Suprapubic skin (tissue), 4 donors: ENCODE data around the gene LRRN2. TPM values are rescaled to one million over a fixed set of nuclear protein-coding genes. Genes with fewer than 3 reads are reported as not detected.

ENCODE experiments used
- DNase-seq, 2 donors: peaks; one replicate each; pipeline ENCODE4 v3.0.0-alpha.2; 2019; ENCODE audit warnings: low spot score in 2 of 2
- H3K27ac ChIP-seq: fragments of 200-600 bp; sonication (generic); one replicate; pipeline ENCODE4 v1.5.1; 2019
- H3K27me3 ChIP-seq: fragments of 200-600 bp; sonication (generic); one replicate; pipeline ENCODE4 v1.5.1; 2019
- H3K36me3 ChIP-seq: fragments of 200-600 bp; sonication (generic); one replicate; pipeline ENCODE4 v1.5.1; 2019
- H3K4me1 ChIP-seq: fragments of 200-600 bp; sonication (generic); one replicate; pipeline ENCODE4 v1.5.1; 2019
- H3K4me3 ChIP-seq: fragments of 200-600 bp; sonication (generic); one replicate; pipeline ENCODE4 v1.5.1; 2019; ENCODE audit warnings: mild to moderate bottlenecking
- H3K9me3 ChIP-seq: fragments of 200-600 bp; sonication (generic); one replicate; pipeline ENCODE4 v1.5.1; 2019
- CTCF ChIP-seq, 2 donors: fragments of 200-600 bp in 1 of 2; fragments of 450-650 bp in 1 of 2; sonication (generic) in 1 of 2; IDR thresholded peaks; one replicate each; pipeline ENCODE4 v1.5.1; 2016 to 2019; ENCODE audit warnings: antibody characterized with exemption in 2 of 2, mild to moderate bottlenecking in 1 of 2, moderate library complexity in 1 of 2
- EP300 ChIP-seq: sonication (generic); formaldehyde crosslinking; IDR thresholded peaks from one replicate; pipeline ENCODE4 v1.6.1; 2017; ENCODE audit warnings: antibody characterized with exemption
- POLR2A ChIP-seq, 2 donors: fragments of 450-650 bp; IDR thresholded peaks; one replicate each; pipeline ENCODE4 v1.6.1; 2017; ENCODE audit warnings: antibody characterized with exemption in 2 of 2, mild to moderate bottlenecking in 2 of 2, moderate library complexity in 2 of 2
- POLR2AphosphoS5 ChIP-seq, 3 donors: sonication (generic); formaldehyde crosslinking; IDR thresholded peaks; one replicate each; pipeline ENCODE4 v1.6.1; 2017; ENCODE audit warnings: antibody characterized with exemption in 3 of 3
- WGBS: methylation state at CpG from one replicate; pipeline ENCODE4 v1.1.5; 2018; 5-methylcytosine and 5-hydroxymethylcytosine counted together
- total RNA-seq, 4 donors: library from RNA; depleted of rRNA; stranded (reverse); fragments of >200 nt; gene quantifications; one replicate each; pipeline ENCODE4 v1.1.0, GENCODE V29; 2016

LRRN2 gene
- total RNA-seq, 4 donors from 2014 or later = 0.19 to 0.85 (median 0.27) TPM

DNA sequence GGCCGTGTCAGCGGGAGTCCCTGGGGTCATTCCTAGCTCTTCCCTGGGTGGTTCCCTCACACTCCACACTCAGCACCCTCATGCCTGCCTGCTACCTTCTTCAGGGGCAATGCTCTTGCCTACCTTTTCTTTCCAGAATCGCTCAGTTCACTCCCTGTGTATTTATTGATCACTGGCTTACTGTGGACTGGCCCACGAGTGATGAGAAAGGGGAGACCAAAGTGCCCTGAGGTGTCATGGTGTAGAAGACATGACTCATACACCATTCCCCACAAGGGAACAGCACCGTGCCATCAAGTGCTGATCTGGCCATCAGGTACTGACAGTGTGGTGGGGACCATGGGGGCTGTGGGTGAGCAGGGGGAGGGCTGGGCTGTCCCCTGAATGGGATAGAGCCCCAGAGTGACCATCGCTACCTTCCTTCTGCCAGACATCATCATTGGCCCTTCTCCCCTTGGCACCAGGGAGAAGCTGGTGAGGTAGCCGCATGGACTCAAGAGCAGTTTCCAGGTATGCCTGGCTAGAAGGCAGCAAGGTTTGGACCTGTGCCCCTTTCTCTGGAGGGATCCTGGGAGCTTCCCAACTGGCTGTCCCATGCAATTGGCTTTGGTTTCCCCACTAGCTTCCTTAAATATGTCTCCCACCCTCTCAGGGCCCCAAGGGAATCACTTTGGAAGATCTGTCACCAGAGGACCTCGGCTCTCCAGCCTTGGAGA, 17.2 kb upstream of the LRRN2 start:
- H3K9me3 ChIP-seq = no peaks in the 10 kb centered on the region
- H3K27ac ChIP-seq = no peak overlapping the region
- no peak for DNase-seq
- H3K4me3 ChIP-seq = no peak overlapping the region
- WGBS = 64% methylated on average over 8 of the region's 8 CpGs
- no peaks in the 10 kb centered on the region for H3K36me3 ChIP-seq
- peaks cover 10% of the 10 kb centered on the region for H3K4me1 ChIP-seq
- TF ChIP-seq POLR2A (IDR thresholded peaks at IDR 0.05) (no peak), EP300 (no peak), POLR2AphosphoS5 (IDR thresholded peaks at IDR 0.05) (no peak), CTCF (IDR thresholded peaks at IDR 0.05) (no peak)
- peaks cover 13% of the 10 kb centered on the region for H3K27me3 ChIP-seq

GRCh38 chr1:204701229-204701628, 15.7 kb upstream of the LRRN2 start:
- peaks cover 8% of the 10 kb centered on the region for H3K27me3 ChIP-seq
- no peaks in the 10 kb centered on the region for H3K36me3 ChIP-seq
- H3K27ac ChIP-seq = no peak overlapping the region
- 84% methylated on average over 3 of the region's 3 CpGs for WGBS
- peaks cover 12% of the 10 kb centered on the region for H3K4me1 ChIP-seq
- TF ChIP-seq EP300 (no peak), POLR2A (IDR thresholded peaks at IDR 0.05) (no peak), POLR2AphosphoS5 (IDR thresholded peaks at IDR 0.05) (no peak), CTCF (IDR thresholded peaks at IDR 0.05) (no peak)
- H3K4me3 ChIP-seq = no peak overlapping the region
- no peak for DNase-seq
- H3K9me3 ChIP-seq = no peaks in the 10 kb centered on the region

- no peak for TF ChIP-seq EP300
- no peak for TF ChIP-seq POLR2A (IDR thresholded peaks at IDR 0.05)
- no peak for TF ChIP-seq CTCF (IDR thresholded peaks at IDR 0.05)
- no peak for TF ChIP-seq POLR2AphosphoS5 (IDR thresholded peaks at IDR 0.05)
- Histone ChIP-seq H3K4me3 (no peak overlapping the region), H3K4me1 (peaks cover 7% of the 10 kb centered on the region), H3K27ac (no peak overlapping the region), H3K27me3 (peaks cover 4% of the 10 kb centered on the region), H3K36me3 (no peaks in the 10 kb centered on the region), H3K9me3 (no peaks in the 10 kb centered on the region)
- no peak for DNase-seq
- WGBS = 43% methylated on average over 5 of the region's 5 CpGs
These were observed 12.4 kb upstream of the LRRN2 start for GRCh38 chr1:204697893-204698292.

DNA sequence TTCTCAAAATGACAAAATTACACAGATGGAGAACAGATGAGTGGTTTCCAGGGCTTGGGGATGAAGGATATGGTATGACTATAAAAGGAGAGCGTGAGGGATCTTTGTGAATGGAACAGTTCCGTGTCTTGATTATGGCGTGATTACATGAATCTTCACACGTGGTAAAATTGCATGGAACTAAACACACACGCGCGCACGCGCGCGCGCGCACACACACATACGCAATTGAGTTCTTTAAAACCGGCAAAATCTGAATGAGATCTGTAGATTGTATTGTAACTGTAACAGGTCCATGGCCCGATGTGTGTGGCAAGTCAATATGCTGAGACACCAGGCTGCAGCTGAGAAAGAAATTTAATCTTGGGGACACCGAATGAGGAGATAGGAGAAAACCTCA, 11.1 kb upstream of the LRRN2 start:
- no peak overlapping the region for H3K27ac ChIP-seq
- no peaks in the 10 kb centered on the region for H3K27me3 ChIP-seq
- peaks cover 7% of the 10 kb centered on the region for H3K4me1 ChIP-seq
- DNase-seq = no peak
- WGBS = 86% methylated on average over 17 of the region's 17 CpGs
- no peak overlapping the region for H3K4me3 ChIP-seq
- H3K9me3 ChIP-seq = no peaks in the 10 kb centered on the region
- no peaks in the 10 kb centered on the region for H3K36me3 ChIP-seq
- TF ChIP-seq EP300 = no peak
- TF ChIP-seq POLR2AphosphoS5 (IDR thresholded peaks at IDR 0.05) = no peak
- no peak for TF ChIP-seq CTCF (IDR thresholded peaks at IDR 0.05)

DNA sequence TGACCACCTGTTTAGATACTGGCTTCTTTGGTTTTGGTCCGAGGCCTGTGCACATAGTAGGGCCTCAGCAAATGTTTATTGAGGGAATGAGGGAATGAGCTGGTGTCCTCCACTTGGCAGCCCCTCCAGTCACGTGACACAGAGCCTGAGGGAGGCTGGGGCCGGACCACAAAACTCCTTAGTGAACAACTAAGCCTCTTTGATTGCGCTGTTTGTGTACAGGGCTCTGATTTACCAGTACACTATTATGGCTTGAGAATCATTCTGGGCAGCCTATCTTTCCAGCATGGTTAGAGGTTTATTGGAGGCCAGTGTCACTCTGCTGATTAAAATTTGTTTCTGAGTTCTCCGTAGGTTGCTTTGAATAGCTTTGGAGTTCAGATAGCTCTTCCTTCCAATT, 10.2 kb upstream of the LRRN2 start:
- no peak for TF ChIP-seq POLR2AphosphoS5 (IDR thresholded peaks at IDR 0.05)
- TF ChIP-seq POLR2A (IDR thresholded peaks at IDR 0.05) = no peak
- no peak for TF ChIP-seq EP300
- no peak for TF ChIP-seq CTCF (IDR thresholded peaks at IDR 0.05)
- WGBS = 62% methylated on average over 5 of the region's 5 CpGs
- H3K36me3 ChIP-seq = no peaks in the 10 kb centered on the region
- H3K9me3 ChIP-seq = no peaks in the 10 kb centered on the region
- H3K27ac ChIP-seq = no peak overlapping the region
- DNase-seq = no peak
- H3K4me3 ChIP-seq = no peak overlapping the region
- no peaks in the 10 kb centered on the region for H3K27me3 ChIP-seq
- H3K4me1 ChIP-seq = peaks cover 7% of the 10 kb centered on the region
